ENCODE measurements around the gene SPOCK3. TPM values are rescaled to one million over a fixed set of nuclear protein-coding genes. Genes with fewer than 3 reads are reported as not detected.
"Not testable (repeated sequence)": the region's sequence is repeated elsewhere in the genome, so short reads cannot be mapped to it uniquely, and the experiment has no call there.

SPOCK3 gene
- total and polyA plus RNA-seq, 2 donors (not counting 3 experiments of a cell fraction or from before 2014, with no cell fraction given) = 0.10 TPM; not detected in 1

GRCh38 chr4:166723532-166724140, 510.7 kb downstream of the SPOCK3 start:
- no peak for TF ChIP-seq MYC (IDR thresholded peaks at IDR 0.05; ENCODE audit: low read depth, low read length)
- TF ChIP-seq GATA2 (IDR thresholded peaks at IDR 0.05; ENCODE audit: insufficient read depth, insufficient read length, low read depth, low read length) = no peak
- no peaks in the 10 kb centered on the region for H4K20me1 ChIP-seq (replicated peaks; ENCODE audit: control insufficient read depth, extremely low read depth, insufficient read depth, low read length)
- no TSS peak for BruUV-seq (replicated peaks)
- CTCF ChIA-PET = no interaction called here
- H3K4me1 ChIP-seq (ENCODE audit: control insufficient read depth, extremely low read depth, insufficient read depth, low read length) = no peaks in the 10 kb centered on the region
- no peaks in the 10 kb centered on the region for H3K36me3 ChIP-seq (ENCODE audit: control insufficient read depth in 2 of 2, extremely low read depth in 1 of 2, insufficient read depth in 2 of 2, low read length in 2 of 2)
- no peak overlapping the region for H3K9ac ChIP-seq (replicated peaks; ENCODE audit: extremely low read depth, insufficient read depth, low read length)
- DNase-seq (ENCODE audit: low read depth, low spot score) (no peak), FAIRE-seq (no peak)
- no peaks in the 10 kb centered on the region for H3K9me1 ChIP-seq (replicated peaks; ENCODE audit: control insufficient read depth, extremely low read depth, insufficient read depth, low read length)
- H3K79me2 ChIP-seq (ENCODE audit: control insufficient read depth, insufficient read depth, low read length) = no peaks in the 10 kb centered on the region
- dilution Hi-C loops (cut with MboI; ENCODE audit: extremely low pct_ligation_motif_present, low sequenced_read_pairs) = no loop called here
- intact Hi-C loops (cut with micrococcal nuclease) = no loop called here
- H3K4me3 ChIP-seq (replicated peaks in 1 of 3; ENCODE audit: insufficient read depth in 1 of 3, low read depth in 1 of 3, low read length in 3 of 3) = no peak overlapping the region
- H3K9me3 ChIP-seq (replicated peaks; ENCODE audit: control insufficient read depth, insufficient read depth, low read length) = no peaks in the 10 kb centered on the region
- no peak overlapping the region for H3K27ac ChIP-seq (ENCODE audit: insufficient read depth, low read depth, low read length)
- no peak overlapping the region for H2AFZ ChIP-seq (ENCODE audit: low read depth, low read length)
- H3K4me2 ChIP-seq (ENCODE audit: insufficient read depth, low read length) = no peak overlapping the region
- no peaks in the 10 kb centered on the region for H3K27me3 ChIP-seq (ENCODE audit: control insufficient read depth in 2 of 2, insufficient read depth in 2 of 2, low read length in 2 of 2)
- POLR2A ChIA-PET = no interaction called here

GRCh38 chr4:166715748-166716713, 518.3 kb downstream of the SPOCK3 start:
- dilution Hi-C loops (cut with MboI; ENCODE audit: extremely low pct_ligation_motif_present, low sequenced_read_pairs); POLR2A ChIA-PET; H2AFZ ChIP-seq (ENCODE audit: low read depth, low read length); H3K9me1 ChIP-seq (replicated peaks; ENCODE audit: control insufficient read depth, extremely low read depth, insufficient read depth, low read length); H4K20me1 ChIP-seq (replicated peaks; ENCODE audit: control insufficient read depth, extremely low read depth, insufficient read depth, low read length); H3K79me2 ChIP-seq (ENCODE audit: control insufficient read depth, insufficient read depth, low read length); BruUV-seq (replicated peaks); H3K27ac ChIP-seq (ENCODE audit: insufficient read depth, low read depth, low read length); CTCF ChIA-PET; intact Hi-C loops (cut with micrococcal nuclease); DNase-seq (ENCODE audit: low read depth, low spot score); H3K4me2 ChIP-seq (ENCODE audit: insufficient read depth, low read length); FAIRE-seq; H3K9me3 ChIP-seq (replicated peaks; ENCODE audit: control insufficient read depth, insufficient read depth, low read length); H3K9ac ChIP-seq (replicated peaks; ENCODE audit: extremely low read depth, insufficient read depth, low read length); H3K4me1 ChIP-seq (ENCODE audit: control insufficient read depth, extremely low read depth, insufficient read depth, low read length); H3K27me3 ChIP-seq (ENCODE audit: control insufficient read depth in 2 of 2, insufficient read depth in 2 of 2, low read length in 2 of 2); H3K4me3 ChIP-seq (replicated peaks in 1 of 3; ENCODE audit: insufficient read depth in 1 of 3, low read depth in 1 of 3, low read length in 3 of 3); H3K36me3 ChIP-seq (ENCODE audit: control insufficient read depth in 2 of 2, extremely low read depth in 1 of 2, insufficient read depth in 2 of 2, low read length in 2 of 2): not testable (repeated sequence)
